ENCODE measurements around the gene CCR6. TPM values are rescaled to one million over a fixed set of nuclear protein-coding genes. Genes with fewer than 3 reads are reported as not detected.

CCR6 gene
- total RNA-seq, 4 donors from 2014 or later, result not detected

DNA sequence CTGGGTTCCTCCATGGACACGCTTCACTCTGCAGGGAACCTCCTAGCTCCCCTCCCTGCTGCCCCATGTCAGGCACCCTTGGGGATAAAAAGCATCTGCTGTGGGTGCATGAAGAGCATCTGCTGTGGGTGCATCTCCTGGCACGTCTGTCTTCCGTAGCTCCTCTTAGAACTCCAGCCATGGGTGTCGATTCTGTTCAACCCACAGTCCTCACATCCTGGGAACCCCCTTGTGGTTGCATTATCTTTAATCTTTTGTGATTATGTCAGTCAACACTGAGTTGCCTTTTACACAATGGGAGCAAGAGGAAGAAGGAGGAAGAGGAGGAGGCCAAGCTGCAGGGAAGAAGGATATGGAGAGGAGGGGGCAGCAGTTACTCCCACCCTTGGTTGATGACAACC lies 24.1 kb upstream of the CCR6 start:
- ATAC-seq, result no peak
- no peak overlapping the region for H3K27ac ChIP-seq
- TF ChIP-seq CTCF (IDR thresholded peaks at IDR 0.05), result no peak
- TF ChIP-seq EP300 (IDR thresholded peaks at IDR 0.05), result no peak
- TF ChIP-seq POLR2AphosphoS5 (IDR thresholded peaks at IDR 0.05), result no peak
- no peak for TF ChIP-seq POLR2A (IDR thresholded peaks at IDR 0.05)
- H3K9me3 ChIP-seq, result no peaks in the 10 kb centered on the region
- no peaks in the 10 kb centered on the region for H3K27me3 ChIP-seq
- H3K36me3 ChIP-seq, result no peaks in the 10 kb centered on the region
- H3K4me1 ChIP-seq, result no peaks in the 10 kb centered on the region
- WGBS, 2 donors (ENCODE audit: low coverage in 1 of 2), result 87 to 92% methylated on average over 2 to 4 of the region's 4 CpGs
- H3K4me3 ChIP-seq, result no peak overlapping the region

DNA sequence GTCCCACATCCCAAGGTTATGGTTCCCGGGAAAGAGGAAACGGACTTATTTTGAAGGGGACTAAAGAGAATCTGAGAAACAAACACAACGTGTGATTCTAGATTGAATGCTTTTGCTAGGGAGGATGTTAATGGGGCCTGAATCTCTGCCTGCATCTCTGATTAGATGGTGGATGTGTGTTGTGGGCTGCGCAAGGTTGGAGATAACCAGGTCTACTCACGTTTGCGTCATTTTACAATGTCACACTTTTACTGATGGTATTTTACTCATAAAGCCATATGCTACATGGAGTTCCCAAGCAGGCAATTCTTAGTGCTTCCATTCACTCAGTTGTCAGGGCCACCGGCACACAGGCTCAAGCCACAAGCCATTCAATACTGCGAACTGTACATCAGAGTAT lies 23.2 kb upstream of the CCR6 start:
- no peak overlapping the region for H3K4me3 ChIP-seq
- WGBS, 2 donors (ENCODE audit: low coverage in 1 of 2), result 76 to 89% methylated on average over 3 to 8 of the region's 8 CpGs
- no peaks in the 10 kb centered on the region for H3K9me3 ChIP-seq
- no peak overlapping the region for H3K27ac ChIP-seq
- no peaks in the 10 kb centered on the region for H3K27me3 ChIP-seq
- ATAC-seq, result no peak
- no peaks in the 10 kb centered on the region for H3K4me1 ChIP-seq
- no peak for TF ChIP-seq EP300 (IDR thresholded peaks at IDR 0.05)
- TF ChIP-seq CTCF (IDR thresholded peaks at IDR 0.05), result no peak
- no peak for TF ChIP-seq POLR2AphosphoS5 (IDR thresholded peaks at IDR 0.05)
- no peak for TF ChIP-seq POLR2A (IDR thresholded peaks at IDR 0.05)
- no peaks in the 10 kb centered on the region for H3K36me3 ChIP-seq

DNA sequence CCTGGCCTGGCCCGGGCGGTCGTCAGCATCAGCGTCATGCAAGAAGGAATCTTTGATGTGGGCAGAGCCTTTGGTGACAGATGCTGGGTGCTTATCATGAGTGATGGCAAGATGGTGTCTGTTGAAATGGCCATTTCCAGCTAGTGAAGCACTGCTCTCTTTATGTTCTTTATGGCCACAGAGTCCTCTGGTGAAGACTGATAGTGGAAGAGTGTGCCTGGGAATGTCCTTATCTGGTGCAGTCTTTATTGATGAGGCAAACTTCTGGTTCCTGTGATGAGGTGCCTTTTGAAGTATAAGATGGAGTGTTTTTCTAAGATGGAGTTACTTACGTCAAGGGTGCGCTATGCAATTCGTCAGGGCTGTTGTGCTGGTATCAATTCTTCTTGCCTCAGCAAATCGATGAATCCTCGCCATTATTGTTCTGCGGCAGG lies 22.6 kb upstream of the CCR6 start:
- TF ChIP-seq CTCF (IDR thresholded peaks at IDR 0.05) (no peak), POLR2A (IDR thresholded peaks at IDR 0.05) (no peak), EP300 (IDR thresholded peaks at IDR 0.05) (no peak), POLR2AphosphoS5 (IDR thresholded peaks at IDR 0.05) (no peak)
- 54 to 78% methylated on average over 5 to 10 of the region's 10 CpGs for WGBS, 2 donors (ENCODE audit: low coverage in 1 of 2)
- no peaks in the 10 kb centered on the region for H3K36me3 ChIP-seq
- no peak overlapping the region for H3K27ac ChIP-seq
- no peak overlapping the region for H3K4me3 ChIP-seq
- H3K4me1 ChIP-seq, result no peaks in the 10 kb centered on the region
- ATAC-seq, result no peak
- H3K9me3 ChIP-seq, result no peaks in the 10 kb centered on the region
- no peaks in the 10 kb centered on the region for H3K27me3 ChIP-seq

DNA sequence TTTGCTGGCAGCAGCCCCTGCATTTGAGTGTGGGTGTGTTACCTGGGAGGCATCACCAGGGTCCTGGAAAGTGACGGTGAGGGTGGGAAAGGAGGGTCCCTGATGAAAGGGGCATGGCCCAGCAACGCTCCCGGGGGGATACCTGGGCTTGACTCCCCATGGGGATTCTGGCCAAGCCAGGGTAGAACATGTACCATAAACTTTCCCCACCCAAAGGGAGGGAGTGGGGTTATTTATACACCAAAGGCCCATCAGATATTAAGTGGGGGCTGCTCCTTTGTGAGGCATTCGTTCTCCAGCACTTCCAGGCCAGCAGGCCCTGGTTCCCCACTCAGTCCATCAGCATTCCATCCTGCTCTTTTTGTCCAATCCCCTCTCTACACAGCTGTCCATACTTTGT lies 20.6 kb upstream of the CCR6 start:
- Histone ChIP-seq H3K36me3 (no peaks in the 10 kb centered on the region), H3K27me3 (no peaks in the 10 kb centered on the region), H3K4me3 (no peak overlapping the region), H3K4me1 (no peaks in the 10 kb centered on the region), H3K27ac (no peak overlapping the region), H3K9me3 (no peaks in the 10 kb centered on the region)
- no peak for TF ChIP-seq POLR2AphosphoS5 (IDR thresholded peaks at IDR 0.05)
- no peak for TF ChIP-seq CTCF (IDR thresholded peaks at IDR 0.05)
- TF ChIP-seq POLR2A (IDR thresholded peaks at IDR 0.05), result no peak
- no peak for TF ChIP-seq EP300 (IDR thresholded peaks at IDR 0.05)
- ATAC-seq, result no peak
- 29 to 86% methylated on average over 1 to 2 of the region's 4 CpGs for WGBS, 2 donors (ENCODE audit: low coverage in 1 of 2)

DNA sequence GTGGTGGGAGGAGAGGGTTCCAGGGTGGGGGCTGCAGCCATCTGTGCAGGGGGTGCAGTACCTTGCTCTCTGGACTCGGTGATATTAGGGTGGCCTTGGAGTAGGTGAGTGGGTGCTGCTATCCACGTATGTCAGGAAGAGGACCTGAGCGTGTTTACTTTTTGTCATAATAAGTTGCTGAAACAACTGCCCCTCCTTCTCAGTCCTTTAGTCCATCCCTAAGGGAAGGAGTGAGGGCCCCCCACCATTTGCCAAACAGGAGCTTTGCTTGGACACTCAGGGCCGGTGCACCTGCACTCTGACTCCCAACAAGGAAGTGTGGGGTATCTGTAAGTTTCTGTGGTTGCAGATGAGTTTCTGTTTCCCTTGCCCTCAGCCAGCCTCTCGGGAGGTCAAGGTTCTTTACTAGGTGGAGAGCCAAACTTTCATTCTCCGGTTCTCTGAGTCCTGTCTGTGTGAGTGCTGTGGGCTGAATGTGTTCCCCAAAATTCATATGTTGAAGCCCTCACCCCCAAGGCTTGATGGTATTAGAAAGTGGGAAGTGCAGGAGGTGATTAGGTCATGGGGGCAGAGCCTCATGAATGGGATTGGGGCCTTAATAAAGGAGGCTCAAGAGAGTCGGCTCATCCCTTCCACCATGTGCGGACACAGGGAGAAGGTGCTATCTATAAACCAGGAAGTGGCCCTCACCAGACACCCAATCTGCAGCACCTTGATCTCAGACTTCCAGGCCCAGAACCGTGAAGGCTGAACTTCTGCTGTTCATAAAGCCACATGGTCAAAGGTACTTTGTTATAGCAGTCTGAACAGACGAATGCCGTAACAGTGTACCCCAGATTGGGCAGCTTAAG lies 19.6 kb upstream of the CCR6 start:
- Histone ChIP-seq H3K4me3 (no peak overlapping the region), H3K4me1 (no peaks in the 10 kb centered on the region), H3K9me3 (no peaks in the 10 kb centered on the region), H3K27me3 (no peaks in the 10 kb centered on the region), H3K27ac (no peak overlapping the region), H3K36me3 (no peaks in the 10 kb centered on the region)
- TF ChIP-seq CTCF (IDR thresholded peaks at IDR 0.05), result no peak
- WGBS, 2 donors (ENCODE audit: low coverage in 1 of 2), result 83 to 85% methylated on average over 2 to 6 of the region's 11 CpGs
- ATAC-seq, result no peak
